GM19240 (cell line): Measurements from ENCODE around the gene CTCFL.

ENCODE experiments used
- DNase-seq: peaks from one replicate; pipeline ENCODE4 v3.0.0; 2011; ENCODE audit warnings: low spot score; ENCODE audit not compliant: insufficient read length

Gene CTCFL, protein sequence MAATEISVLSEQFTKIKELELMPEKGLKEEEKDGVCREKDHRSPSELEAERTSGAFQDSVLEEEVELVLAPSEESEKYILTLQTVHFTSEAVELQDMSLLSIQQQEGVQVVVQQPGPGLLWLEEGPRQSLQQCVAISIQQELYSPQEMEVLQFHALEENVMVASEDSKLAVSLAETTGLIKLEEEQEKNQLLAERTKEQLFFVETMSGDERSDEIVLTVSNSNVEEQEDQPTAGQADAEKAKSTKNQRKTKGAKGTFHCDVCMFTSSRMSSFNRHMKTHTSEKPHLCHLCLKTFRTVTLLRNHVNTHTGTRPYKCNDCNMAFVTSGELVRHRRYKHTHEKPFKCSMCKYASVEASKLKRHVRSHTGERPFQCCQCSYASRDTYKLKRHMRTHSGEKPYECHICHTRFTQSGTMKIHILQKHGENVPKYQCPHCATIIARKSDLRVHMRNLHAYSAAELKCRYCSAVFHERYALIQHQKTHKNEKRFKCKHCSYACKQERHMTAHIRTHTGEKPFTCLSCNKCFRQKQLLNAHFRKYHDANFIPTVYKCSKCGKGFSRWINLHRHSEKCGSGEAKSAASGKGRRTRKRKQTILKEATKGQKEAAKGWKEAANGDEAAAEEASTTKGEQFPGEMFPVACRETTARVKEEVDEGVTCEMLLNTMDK

DNA sequence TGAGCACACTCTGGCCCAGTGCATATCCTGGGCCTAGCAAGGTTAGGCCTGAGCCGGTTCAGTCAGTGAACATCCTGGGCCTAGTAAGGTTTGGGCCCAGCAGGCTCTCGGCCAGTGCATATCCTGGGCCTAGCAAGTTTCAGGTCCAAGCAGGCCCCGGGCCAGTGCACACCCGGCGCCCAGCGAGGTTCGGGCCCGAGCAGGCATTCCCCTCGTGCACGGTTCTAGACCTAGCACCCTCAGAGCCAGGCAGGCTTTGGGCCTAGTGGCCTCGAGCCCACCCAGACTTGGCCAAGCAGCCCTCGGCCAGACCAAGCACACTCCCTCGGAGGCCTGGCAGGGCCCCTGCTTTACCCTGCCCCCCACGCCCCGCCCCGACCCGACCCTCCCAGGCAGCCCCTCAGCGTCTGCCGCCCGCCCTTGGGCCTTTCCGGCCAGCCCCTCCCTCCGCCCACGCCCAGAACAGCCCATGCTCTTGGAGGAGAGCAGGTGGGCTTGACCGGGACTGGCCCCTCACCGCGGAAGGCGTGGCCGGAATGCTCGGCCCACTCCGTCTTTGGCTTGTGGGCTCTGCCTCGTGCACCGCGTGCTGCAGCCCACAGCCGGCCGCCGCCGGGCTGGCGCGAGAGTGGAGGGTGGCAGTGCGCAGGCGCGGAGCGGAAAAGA lies at the start of gene CTCFL:
TSS of gene CTCFL (minus strand) at position 630 of the 666 bp plus-strand sequence. CDS start 935 bp downstream, outside the sequence.
- no peak for DNase-seq

DNA sequence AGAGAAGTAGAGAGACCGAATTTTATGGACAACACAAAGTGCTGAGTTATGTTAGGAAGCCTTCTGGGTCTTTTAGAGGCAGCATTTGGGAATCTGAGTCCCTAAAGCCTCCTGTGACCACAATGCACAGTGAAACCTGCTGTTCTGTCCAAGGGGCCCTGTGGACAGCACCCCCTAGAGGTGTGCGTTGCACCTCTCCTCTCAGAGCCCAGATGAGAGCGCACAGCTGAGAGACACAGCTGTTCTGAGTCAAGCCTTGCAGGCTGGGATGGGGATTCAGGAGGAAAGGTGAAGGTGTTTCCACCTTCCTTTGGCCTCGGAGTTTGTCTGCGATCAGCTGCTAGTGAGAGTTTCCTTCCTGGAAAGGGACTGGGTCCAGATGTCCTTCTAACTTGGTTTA lies 49.0 kb upstream of the CTCFL start:
- no peak for DNase-seq

DNA sequence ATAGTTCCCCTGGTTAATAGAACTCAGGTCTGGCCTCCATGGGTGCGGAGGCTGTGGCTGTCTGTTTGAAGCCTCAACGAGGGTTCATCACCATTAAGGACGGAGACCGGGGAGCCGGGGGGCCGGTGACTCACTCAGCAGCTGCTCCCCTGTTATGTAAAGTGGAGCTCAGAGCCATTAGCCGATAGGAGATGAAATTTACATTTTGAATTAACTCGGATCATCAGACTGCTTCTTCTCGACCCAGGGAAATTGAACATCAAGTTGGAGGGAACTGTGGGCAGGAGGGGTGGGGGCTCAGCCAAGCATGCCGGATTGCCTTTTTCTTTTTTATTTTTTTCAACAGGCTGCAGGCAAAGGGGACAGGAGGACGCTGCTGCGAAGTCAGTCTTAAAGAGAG lies 48.3 kb upstream of the CTCFL start:
- no peak for DNase-seq

DNA sequence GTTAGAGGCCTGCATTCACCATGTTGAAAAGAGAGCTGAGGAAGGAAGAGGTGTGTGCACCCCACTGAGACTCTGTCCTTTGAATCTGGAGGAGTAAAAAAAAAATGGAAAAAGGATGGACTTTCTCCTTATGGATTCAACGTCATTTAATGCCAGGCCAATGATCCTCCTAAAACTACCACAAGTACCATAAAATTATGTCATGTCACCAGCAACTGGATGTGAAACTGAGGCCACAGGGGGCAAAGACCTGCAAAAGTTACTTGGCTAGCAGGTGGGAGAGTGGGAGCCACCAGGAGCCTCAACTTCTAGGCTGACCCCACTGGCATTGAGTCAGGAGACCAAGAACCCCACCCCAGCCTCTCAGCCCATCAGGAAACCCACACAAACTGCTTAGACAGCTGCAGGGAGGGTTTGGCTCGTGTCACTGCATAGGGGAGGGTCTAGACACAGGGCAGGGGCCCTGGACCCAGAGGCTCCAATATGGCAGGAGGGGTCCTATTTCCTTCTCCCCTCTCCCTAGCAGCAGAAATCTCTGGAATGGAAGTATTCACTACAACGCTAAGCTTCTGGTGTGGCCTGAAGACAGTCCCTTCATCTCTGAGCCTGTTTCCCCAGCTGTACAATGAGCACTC lies 47.0 kb upstream of the CTCFL start:
- no peak for DNase-seq

DNA sequence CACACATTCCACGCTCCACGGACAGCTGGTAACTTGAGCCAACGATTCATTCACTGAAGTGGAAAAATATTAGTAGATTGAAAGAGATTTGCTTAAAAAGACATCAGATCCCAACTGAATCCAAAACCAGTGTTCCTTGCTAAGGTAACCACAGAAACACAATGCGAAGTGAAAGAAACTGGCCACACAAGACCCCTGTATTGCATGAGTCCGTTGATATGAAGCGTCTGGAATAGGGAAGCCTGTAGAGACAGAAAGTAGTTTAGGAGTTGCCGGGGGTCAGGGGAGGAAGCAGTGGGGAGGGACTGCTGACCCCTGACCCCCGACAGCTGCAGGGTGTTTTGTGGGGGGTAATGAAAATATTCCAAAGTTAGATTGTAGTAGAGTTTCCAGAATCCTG lies 46.0 kb upstream of the CTCFL start:
- DNase-seq: no peak

DNA sequence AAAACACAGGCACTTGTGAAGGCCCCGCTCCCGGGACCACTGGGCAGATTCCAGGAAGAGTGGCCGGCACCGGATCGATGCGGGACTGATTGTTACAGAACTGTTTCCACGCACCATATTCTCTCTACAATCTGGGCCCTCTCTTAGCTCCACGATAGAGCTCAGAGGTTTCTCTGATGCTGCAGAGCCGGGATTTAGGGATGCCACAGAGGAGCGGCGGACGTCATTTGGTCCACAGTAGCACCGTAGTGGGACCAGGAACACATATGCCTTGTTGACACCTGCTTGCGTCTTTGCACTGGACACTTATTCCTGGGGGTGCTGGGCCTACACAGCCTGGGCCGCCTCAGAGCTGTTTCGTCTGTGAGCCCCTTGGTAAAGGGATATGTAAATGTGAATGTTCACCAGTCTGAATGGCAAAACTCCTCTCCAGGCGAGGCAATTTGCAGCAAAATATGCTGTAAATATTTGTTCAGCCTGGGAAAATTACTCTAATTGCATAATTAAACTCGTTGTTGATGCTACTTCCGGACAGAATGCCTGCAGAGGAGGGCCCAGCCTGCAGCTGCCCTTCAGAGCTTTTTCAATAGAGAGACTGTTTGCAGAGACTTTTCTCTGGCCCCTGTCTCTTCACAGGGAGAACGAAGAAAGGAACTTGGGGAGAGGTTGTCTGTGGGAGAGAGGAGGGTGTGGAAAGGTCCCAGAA lies 45.4 kb upstream of the CTCFL start:
- no peak for DNase-seq

DNA sequence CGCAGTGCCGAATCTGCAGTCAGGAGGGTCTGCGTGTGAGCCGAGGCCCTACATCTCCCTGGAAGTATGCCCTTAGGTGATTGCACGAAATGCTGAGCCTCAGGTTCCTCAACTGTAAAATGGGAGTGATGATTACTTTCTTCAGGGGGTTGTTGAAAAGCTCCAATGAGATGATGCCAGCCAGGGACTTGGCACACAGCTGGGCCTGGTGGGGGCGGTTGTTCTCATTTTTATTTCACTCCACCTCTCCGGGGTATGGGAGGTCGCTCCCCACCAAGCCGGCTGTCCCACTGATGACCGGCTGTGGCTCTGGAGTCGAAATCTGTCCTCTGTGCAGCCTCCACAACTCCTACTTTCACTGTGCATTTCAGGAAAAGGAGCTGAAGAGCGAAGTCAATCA lies 44.0 kb upstream of the CTCFL start:
- no peak for DNase-seq

DNA sequence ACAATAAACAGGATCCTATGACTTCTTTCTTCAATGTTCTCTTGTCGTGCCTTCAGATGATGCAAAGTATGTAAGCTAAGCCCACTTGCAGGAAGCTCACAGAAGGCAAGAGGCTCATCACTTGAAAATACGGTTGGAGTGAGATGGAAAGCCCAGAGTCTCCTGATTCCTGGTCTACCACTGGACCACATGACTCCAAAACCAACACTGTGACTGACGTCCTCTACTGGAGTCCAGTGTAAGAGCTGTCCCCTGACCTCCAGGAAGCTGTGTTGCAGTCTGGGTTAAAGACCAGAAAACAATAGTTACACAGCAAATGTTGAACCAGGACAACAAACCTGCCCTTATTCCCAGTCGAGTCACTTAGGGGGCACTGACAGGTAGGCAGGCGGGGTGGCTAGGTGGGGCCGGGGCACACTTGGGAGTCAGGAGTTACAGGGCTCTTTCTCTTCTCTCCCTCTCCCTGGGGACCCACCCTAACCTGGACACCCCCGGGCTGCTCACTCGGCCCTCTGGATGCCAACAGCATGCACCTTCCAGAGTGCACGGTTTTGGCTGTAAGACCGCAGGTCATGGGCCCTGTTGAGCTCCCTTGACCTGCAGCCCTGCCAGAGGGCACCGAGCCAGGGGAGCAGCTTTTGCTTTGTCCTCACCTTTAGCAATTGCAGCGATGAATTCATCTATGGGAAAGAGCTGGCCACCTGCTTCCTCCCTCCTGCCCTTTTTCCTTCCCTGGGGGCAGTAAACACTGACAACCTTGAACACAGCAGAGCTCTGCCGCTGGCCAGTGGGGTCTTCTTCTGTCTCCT lies 43.4 kb upstream of the CTCFL start:
- DNase-seq: no peak

DNA sequence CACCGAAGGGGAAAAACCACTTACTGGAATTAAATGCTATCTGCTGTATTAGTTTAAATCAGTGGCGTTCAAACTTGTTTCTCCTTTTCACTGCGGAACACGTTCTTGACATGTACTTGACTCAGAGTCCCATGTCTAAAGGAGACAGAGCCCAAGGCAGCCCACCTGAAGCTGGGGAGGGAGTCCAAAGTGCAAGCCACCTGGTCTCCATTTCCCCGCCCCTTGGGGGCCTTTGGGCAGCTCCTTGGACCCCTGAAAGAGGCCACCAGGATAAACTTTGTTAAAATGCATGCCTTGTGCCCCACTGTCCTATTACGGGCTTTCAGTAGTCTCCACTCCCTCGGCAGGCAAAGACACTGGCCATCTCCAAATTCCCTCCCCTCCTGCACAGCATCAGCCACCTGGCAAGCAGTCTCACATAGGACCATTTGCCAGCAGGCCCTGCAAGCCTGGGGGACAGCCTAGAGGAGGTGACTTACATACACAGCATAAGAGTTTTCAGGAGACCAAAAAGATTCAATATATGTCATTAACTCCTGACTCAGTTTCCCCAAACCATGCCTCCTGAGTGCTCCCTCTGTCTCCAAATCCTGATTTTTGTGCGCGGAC lies 42.6 kb upstream of the CTCFL start:
- no peak for DNase-seq

DNA sequence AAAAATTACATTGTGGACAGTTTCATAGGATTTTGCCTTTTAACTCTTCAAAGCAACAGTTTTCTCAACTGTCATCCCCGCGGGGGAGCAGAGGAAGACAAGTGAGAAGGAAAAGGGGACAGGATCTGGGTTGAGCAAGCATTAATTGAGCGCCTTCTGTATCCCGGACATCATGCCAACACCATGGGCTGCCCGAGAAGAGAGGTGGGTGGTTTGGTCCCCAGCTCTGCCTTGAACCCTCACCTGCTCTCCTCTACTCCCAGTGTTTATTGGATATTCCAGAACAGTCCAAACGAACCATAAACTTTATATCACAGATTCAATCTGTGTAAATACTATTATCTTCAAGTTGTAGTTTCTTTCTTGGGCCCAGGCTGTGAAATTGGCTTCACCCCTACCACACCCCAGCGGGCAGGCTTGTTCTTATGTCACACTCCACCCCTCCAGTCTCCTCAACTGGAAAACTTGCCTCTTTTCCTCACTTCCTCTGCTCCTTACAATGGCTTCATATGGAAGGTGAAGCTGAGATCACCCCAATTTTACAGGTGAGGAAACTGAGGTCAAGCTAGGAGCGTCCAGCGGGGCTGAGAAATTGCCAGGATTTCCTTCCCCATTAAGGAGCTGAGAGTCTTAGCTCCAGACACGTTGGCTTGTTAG lies 42.0 kb upstream of the CTCFL start:
- DNase-seq: no peak

DNA sequence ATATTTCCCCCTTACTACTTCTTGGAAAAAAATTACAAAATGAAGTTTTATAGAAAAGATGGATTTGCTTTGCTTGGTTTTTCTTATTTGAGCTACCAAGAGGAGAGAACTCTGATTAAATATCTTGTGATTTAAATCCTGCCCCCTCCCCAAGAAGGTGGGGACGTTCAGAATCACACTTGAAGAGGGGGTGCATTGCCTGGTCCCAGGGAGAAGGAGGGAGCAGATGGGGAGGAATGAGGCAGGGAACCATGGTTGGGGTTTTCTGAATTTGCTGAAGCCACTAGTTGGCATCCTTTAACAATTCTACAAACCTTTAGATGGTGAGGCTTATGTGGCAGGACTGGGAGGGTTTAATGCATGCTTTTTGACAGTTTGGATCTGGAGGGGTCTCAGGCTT lies 41.5 kb upstream of the CTCFL start:
- DNase-seq: no peak

DNA sequence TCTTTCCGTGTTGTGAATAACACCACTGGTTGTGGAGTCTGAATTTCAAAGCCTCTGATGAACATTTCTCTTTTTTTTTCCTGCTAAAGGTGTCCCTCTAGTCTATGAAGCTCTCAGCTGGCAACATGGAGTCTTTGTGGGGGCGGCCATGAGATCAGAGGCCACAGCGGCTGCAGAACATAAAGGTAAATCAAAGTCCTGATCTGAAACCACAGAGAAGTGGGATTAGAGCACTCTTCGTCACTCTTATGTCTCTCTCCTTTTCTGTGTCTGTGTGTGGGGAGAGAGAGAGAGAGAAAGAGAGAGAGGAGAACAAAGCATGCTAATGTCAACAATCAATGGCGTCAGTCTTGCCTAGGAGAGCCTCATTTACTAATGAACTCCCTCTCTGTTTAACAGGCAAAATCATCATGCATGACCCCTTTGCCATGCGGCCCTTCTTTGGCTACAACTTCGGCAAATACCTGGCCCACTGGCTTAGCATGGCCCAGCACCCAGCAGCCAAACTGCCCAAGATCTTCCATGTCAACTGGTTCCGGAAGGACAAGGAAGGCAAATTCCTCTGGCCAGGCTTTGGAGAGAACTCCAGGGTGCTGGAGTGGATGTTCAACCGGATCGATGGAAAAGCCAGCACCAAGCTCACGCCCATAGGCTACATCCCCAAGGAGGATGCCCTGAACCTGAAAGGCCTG lies 40.2 kb upstream of the CTCFL start:
- DNase-seq: no peak

DNA sequence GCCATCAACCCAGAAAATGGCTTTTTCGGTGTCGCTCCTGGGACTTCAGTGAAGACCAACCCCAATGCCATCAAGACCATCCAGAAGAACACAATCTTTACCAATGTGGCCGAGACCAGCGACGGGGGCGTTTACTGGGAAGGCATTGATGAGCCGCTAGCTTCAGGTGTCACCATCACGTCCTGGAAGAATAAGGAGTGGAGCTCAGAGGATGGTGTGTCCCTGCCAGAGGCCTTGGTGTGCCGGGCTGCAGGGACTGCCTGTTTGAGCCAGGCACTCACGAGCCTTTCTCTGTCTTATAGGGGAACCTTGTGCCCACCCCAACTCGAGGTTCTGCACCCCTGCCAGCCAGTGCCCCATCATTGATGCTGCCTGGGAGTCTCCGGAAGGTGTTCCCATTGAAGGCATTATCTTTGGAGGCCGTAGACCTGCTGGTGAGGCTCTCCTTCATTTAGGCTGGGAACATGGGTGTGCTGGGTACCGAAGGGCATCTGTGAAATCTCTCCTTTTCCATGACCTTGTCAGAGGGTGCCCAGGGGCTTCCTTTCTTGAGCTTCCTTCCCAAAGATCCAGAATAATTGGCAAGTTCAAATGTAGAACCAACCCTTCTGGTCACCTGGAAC lies 39.4 kb upstream of the CTCFL start:
- no peak for DNase-seq

DNA sequence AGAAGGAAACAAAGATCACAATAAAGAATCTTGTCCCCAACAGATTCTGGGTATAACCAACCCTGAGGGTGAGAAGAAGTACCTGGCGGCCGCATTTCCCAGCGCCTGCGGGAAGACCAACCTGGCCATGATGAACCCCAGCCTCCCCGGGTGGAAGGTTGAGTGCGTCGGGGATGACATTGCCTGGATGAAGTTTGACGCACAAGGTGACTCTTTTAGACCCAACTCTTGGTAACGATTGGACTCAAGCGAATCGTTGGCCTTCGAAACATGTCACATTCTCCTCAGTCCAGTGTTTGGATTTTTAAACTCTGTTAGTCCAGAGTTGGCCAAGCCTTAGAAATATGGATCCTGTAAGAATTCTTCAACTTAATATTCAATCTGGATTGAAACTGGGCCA lies 38.6 kb upstream of the CTCFL start:
- no peak for DNase-seq

DNA sequence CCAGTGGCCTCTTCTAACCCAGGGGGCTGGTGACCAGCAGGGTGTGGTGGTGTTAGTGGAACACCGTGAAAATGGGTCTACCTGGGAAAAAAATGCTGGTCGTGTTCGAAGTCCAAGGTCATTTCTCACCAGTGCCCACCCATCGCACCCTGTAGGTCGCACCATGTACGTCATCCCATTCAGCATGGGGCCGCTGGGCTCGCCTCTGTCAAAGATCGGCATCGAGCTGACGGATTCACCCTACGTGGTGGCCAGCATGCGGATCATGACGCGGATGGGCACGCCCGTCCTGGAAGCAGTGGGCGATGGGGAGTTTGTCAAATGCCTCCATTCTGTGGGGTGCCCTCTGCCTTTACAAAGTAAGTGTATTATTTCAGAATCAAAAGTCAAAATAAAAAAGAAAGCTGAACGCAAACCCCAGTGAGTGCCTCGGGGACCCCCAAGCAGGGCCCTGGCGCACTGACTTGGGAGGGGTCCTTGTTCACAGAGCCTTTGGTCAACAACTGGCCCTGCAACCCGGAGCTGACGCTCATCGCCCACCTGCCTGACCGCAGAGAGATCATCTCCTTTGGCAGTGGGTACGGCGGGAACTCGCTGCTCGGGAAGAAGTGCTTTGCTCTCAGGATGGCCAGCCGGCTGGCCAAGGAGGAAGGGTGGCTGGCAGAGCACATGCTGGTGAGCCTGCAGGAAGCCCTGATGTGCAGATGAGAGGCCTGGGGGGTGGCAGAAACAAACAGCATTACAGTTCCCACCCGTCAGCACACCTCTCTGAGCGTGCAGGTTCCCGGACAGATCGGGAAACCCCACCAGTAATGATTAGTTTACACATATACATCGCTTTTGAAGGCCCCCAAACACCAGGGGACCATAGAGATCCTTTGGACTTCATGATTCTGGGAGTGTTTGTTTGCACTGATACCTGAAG lies 37.9 kb upstream of the CTCFL start:
- no peak for DNase-seq

DNA sequence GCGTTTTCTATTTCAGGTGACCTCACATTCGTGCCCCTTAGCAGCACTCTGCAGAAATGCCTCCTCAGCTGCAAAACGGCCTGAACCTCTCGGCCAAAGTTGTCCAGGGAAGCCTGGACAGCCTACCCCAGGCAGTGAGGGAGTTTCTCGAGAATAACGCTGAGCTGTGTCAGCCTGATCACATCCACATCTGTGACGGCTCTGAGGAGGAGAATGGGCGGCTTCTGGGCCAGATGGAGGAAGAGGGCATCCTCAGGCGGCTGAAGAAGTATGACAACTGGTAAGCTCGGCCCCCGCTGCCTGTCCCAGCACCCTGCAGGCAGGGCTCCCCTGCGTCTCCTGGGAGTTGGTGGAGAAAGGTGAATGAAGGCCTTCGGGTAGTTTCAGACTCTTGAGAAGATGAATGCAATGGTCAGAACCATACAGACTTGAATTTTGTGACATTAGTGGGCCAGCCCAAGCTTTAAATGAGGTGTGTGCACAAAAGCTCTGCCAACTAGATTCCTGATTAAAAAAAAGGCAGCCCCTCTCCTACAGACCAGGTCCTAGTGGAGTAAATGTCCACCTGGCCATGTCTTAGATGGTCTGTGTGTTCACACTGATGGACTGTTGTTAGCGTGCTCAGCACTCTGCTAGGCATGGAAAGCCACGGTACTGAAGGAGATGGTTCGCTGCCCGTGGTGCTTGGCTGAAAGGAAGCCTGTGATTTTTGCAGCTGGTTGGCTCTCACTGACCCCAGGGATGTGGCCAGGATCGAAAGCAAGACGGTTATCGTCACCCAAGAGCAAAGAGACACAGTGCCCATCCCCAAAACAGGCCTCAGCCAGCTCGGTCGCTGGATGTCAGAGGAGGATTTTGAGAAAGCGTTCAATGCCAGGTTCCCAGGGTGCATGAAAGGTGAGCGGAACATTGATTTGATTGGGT lies 36.7 kb upstream of the CTCFL start:
- no peak for DNase-seq
